ENCODE data around the gene ADPGK.

- no peak for TF ChIP-seq POLR2A (IDR thresholded peaks at IDR 0.05)
- no peak for TF ChIP-seq EP300 (IDR thresholded peaks at IDR 0.05)
- TF ChIP-seq, protein P1, sequence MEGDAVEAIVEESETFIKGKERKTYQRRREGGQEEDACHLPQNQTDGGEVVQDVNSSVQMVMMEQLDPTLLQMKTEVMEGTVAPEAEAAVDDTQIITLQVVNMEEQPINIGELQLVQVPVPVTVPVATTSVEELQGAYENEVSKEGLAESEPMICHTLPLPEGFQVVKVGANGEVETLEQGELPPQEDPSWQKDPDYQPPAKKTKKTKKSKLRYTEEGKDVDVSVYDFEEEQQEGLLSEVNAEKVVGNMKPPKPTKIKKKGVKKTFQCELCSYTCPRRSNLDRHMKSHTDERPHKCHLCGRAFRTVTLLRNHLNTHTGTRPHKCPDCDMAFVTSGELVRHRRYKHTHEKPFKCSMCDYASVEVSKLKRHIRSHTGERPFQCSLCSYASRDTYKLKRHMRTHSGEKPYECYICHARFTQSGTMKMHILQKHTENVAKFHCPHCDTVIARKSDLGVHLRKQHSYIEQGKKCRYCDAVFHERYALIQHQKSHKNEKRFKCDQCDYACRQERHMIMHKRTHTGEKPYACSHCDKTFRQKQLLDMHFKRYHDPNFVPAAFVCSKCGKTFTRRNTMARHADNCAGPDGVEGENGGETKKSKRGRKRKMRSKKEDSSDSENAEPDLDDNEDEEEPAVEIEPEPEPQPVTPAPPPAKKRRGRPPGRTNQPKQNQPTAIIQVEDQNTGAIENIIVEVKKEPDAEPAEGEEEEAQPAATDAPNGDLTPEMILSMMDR (IDR thresholded peaks at IDR 0.05) = no peak
These were observed 42.3 kb upstream of the ADPGK start for GRCh38 chr15:72825829-72826228.
